ENCODE data around the gene NUDC.
A peak's percentile ranks its signal among the peaks of the same experiment; 100 is the strongest.

NUDC gene

DNA sequence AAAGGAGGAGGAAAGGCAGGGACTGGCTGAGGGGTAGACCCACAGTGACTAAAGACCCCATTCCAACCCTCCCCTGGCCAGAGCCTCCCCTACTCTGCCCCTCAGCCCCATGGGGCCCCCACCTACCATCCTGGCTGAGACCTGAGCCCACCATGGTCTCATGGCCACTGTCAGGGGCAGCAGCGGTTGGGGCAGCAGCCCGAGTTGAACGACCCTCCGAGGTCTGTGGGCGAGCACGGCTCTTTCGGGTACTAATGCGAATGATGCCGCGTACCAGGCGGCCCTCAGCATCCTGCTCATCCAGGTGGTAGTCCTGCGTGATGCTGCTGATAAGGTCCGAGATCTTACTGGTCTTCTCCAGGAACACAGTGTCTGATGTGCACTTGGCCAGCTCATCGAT, 29.7 kb downstream of the NUDC start:
- no peak for DNase-seq (ENCODE audit: low read depth in 2 of 2)

DNA sequence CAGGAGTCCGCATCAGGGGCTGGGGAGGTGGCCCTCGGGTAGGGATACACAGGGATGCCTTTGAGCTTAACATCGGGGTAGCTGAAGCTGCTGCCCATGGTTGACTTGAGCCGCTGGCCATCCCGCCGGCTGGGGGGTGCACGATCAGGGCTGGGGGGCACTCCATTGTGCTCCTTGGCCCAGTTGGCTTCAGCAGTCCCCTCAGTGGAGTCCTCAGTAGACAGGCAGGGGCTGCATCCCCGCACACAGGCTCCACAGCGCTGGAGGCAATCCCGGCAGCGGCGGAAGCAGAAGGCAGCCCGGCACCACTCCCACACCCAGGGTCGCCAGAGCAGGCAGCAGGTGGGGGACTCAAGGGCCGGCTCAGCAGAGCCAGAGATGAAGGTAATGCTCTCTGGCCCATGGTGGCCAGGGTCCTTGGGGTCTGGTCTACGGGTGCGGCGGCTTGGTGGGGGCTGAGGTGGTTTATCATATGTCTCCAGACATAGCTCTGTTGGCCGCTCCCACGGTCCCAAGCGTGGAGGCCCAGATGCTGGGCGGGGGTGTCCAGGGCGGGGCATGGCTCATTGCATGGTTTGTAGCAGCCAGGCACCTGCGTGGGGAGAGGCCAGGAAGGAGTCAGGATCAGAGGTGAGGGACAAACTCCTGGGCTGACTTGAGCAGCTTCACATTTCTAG, 30.4 kb downstream of the NUDC start:
- DNase-seq (ENCODE audit: low read depth in 2 of 2), result no peak

DNA sequence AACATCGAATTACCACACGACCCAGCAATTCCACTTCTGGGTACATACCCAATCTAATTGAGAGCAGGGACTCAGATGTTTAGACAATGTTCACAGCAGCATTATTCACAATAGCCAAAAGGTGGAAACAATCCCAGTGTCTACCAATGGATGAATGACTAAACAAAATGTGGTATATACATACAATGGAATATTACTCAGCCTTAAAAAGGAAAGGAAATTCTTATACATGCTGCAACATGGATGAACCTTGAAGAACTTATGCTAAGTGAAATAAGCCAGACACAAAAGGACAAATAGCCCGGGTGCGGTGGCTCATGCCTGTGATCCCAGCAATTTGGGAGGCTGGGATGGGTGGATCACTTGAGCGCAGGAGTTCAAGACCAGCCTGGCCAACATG, 31.8 kb downstream of the NUDC start:
- DNase-seq (ENCODE audit: low read depth in 2 of 2), result no peak

DNA sequence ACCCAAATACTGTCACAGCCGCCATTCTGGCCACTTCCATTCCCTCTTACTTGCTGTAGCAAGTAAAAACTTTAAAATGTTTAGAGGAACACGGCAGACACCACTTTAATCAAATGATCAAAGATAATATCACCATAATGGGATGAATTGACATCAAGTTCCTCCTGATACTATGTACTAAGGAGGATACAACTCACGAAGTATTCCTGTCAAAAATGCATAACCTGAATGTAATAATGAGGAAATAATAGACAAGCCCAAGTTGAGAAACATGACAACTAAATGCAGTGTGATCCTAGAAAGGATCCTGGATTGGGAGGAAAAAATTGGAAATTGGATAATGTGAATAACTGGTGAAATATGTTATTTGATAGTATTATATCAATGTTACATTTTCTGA, 34.8 kb downstream of the NUDC start:
- DNase-seq (ENCODE audit: low read depth in 2 of 2), result no peak

DNA sequence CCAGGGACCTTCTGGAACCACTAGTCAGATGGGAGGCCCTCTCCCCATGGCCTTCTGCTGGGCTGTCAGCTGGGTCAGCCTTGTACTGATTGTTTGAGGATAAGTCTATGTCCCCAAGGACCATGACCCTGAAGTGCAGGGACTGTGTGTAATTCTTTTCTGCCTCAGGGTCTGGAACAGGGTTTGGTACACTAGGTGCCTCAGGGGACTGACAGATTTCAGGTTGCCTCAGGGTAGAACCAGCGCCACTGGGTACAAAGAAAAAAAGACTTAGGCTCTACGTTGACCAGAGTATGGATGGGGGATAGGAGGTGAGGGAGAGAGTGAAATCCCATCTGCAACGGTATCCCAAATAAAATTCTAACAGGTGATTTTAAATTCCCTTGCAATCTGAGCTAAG, 35.8 kb downstream of the NUDC start:
- DNase-seq (ENCODE audit: low read depth in 2 of 2), result no peak

- DNase-seq (ENCODE audit: low read depth in 2 of 2), result no peak
Observed at GRCh38 chr1:26959270-26959669, 37.7 kb downstream of the NUDC start.

DNA sequence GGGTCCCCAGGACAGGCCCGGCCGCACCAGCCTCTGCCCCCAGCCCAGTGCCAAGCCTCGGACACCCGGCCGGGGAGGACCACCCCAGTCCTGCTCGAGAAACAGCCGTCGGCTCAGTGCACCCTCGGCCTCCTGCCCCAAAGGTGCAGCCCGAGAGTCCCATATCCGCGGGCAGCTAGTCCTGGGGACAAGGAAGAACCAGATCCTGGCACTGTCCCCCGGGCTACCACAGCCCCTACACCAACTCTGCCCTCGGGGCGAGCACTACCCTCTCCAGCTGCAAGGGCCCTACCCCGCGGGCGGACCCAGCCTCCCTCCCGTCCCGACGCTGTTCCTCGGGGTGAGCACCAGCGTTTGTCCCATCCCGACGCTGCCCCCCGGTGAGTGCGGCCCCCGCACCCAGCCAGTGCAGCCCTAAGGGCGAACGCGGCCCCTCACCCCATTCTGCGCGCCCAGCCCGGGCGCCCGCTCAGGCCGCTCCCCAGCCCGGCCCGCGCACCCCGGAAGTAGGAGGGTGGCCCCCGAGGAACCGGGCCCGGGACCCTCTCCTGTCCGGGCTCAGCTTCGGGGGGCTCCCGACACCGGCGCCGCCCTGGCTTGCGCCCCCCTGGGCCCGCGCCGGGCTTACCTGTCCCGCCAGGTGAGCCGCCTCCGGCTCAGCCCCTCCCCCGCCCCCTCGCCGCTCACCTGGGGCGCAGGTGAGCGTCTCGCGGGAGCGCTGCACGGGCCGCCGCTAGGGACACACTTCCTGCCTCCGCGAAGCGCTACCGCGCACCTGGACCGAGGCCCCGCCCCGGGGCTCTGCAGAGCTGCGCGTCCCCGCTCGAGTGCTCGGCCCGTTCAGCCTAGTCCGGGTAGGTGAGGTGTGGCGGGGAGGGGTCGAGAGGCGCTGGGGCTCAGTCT, 38.4 kb downstream of the NUDC start, which contains the start of gene KDF1:
Gene KDF1, minus strand, starts transcription at position 747 of the 903 bp plus-strand sequence. CDS start 8,088 bp downstream, outside the sequence.
- DNase-seq (ENCODE audit: low read depth in 2 of 2), result peak; percentile 9 to 22

DNA sequence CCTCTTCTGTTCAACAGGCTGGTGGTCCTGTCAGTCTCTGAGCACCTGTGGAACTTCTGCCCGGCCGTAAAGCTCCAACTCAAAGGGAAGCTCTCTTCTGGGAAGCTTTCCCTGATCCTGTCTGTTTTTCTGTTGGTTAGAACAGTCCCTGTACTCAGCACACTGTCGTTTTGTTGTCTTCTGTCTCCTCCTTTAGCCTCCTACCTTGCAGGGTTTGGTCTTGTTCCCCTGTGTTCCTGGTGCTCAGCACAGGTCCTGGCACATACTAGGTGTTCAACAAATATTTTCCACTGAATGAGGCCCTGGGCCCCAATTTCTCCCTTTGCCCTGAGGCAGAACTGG, 39.1 kb downstream of the NUDC start:
- no peak for DNase-seq (ENCODE audit: low read depth in 2 of 2)

DNA sequence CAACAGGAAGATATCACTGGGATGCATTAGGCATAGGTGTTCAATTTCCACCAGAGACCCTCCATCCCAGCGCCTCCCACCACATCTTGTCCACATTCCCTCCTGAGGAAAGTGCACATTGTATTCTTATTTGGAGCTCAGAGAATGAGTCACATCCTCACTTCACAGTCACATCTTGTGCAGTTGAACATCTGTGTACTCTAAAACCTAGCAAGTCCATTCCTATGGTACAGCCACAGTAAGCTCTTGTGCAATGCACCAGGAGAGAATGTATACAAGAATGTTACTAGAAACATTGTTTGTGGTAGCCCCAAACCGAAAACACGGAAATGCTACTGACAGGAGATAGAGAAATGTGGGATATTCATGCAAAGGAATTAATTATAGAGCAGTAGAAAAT, 40.3 kb downstream of the NUDC start:
- DNase-seq (ENCODE audit: low read depth in 2 of 2), result no peak

DNA sequence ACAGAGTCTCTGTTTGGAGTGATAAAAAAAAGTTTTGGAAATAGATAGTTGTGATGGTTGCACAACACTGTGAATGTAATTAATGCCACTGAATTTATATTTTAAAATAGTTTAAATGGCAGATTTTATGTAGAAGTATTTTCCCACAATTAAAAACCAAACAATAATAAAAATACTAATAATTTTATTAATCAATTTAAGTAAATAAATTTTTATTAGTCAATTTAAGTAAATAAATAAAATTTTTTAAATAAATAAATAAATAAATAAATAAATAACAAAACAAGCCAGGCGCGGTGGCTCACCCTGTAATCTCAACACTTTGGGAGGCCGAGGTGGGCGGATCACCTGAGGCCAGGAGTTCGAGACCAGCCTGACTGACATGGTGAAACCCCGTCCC, 43.7 kb downstream of the NUDC start:
- no peak for DNase-seq (ENCODE audit: low read depth in 2 of 2)

- DNase-seq (ENCODE audit: low read depth in 2 of 2), result no peak
Observed at GRCh38 chr1:26965628-26966027, 44.1 kb downstream of the NUDC start.

DNA sequence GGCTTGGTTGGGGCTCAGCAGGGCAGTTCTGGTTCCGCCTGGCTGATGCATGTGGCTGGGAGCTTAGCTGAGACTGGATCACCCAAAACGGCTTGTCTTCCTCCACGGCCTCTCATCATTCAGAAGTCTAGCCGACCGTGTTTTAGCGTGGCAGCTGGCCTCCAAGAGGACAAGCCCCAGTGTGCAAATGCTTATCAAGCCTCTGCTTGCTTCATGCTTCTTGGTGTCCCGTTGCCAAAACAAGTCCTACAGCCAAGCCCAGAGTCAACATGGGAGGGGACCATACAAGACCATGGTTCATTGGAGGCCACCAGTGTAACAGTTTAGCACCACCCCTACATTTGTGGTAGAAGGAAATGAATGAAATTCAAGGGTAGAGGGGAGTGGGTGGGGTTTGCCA, 49.3 kb downstream of the NUDC start:
- no peak for DNase-seq (ENCODE audit: low read depth in 2 of 2)

DNA sequence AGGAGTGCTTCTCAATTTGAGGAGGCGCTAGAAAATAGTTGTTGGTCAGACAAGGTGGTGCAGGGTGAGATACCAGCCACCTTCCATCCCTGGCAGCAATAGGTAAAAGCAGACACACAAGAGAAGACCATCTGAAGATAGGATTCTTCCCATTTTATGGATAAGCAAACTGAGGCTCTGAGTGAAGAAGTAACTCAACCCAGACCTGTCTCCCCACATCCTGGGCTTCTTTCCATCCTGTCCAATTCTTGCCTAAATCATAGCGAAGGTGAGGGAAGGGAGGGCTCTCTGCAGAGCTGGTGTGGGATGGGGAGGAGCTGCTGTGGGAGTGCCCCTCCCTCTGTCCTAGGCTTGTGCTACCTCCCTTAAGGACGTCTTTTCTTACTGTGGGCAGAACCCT, 50.0 kb downstream of the NUDC start:
- no peak for DNase-seq (ENCODE audit: low read depth in 2 of 2)

DNA sequence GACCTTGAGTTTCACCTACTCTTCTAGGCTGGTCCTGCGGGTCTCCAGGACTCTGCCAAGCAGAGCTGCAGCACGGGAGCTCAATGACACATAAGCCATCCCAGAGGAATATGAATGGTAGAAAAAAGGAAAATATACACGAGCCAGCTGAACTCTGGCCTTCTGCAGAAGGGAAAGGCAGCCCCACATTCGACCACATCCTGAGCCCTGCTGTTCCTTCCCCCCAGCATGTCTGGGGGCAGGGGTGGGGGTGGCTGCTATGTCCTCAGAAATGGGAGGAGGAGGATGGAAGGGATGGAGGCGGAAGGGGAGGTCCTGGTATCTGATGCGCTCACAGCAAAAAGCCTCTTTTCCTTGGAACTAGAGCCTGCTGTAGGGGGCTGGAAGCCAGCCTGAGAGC, 50.8 kb downstream of the NUDC start:
- DNase-seq (ENCODE audit: low read depth in 2 of 2), result no peak

GRCh38 chr1:26972821-26973220, 51.3 kb downstream of the NUDC start:
- no peak for DNase-seq (ENCODE audit: low read depth in 2 of 2)

GRCh38 chr1:26976621-26977510, 55.3 kb downstream of the NUDC start:
- DNase-seq (ENCODE audit: low read depth in 2 of 2), result no peak

DNA sequence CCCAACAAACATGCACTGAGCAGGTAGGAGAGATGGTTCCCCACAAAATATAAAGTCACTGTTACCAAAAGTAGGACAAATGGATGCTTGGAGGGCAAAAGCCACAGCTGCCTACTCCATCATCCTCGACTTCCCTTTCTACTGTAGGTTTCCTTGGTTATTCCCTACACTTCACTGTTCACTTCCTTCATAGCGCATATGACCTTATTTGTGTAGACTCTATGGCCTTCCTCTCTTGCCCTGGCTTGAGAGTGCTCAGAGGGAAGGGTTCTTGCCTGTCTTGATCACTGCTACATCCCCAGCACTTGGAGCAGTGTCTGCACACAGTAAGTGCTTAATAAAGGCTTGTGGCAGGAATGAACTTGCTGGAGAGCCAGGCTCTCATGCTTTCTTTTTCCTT, 57.4 kb downstream of the NUDC start:
- DNase-seq (ENCODE audit: low read depth in 2 of 2), result no peak

GRCh38 chr1:26981146-26981846, 59.8 kb downstream of the NUDC start:
- no peak for DNase-seq (ENCODE audit: low read depth in 2 of 2)

DNA sequence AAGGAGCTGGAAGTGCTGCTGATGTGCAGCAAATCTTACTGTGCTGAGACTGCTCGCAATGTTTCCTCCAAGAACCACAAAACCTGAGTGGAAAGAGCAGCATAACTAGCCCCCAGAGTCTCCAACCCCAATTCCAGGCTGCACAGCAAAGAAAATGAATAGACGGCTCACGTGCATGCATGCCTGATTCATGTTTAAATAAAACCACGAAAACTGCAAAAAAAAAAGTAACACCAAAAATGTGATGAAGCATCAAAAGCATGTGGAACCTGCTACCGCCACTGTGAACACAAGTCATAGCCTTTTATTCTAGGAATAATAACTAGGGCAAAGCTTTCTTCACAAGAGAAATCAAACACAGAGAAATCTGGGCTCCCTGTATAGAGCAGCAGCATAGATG, 62.3 kb downstream of the NUDC start:
- DNase-seq (ENCODE audit: low read depth in 2 of 2), result no peak

- no peak for DNase-seq (ENCODE audit: low read depth in 2 of 2)
Observed at GRCh38 chr1:26984291-26984690, 62.7 kb downstream of the NUDC start.

GRCh38 chr1:26986658-26987057, 65.1 kb downstream of the NUDC start:
- no peak for DNase-seq (ENCODE audit: low read depth in 2 of 2)

All from stimulated activated CD4-positive, alpha-beta T cell treated with anti-CD3 and anti-CD28 coated beads, Interleukin-1b, Interleukin-23, amount 100 ng/mL, for 1 hour (primary cell).